Nephron (organoid): ENCODE data around the gene PPP1CB.

Experiments
- H3K27ac Mint-ChIP-seq, 3 experiments: 2 replicates each; pipeline ENCODE4 v1.8.0; 2020; ENCODE audit warnings: mixed read lengths in 3 of 3, mild to moderate bottlenecking in 2 of 3, moderate library complexity in 1 of 3
- H3K27me3 Mint-ChIP-seq: 2 replicates; pipeline ENCODE4 v1.8.0; 2021; ENCODE audit warnings: low read depth, mild to moderate bottlenecking, moderate library complexity, mixed read lengths
- H3K36me3 Mint-ChIP-seq: 2 replicates; pipeline ENCODE4 v1.8.0; 2020; ENCODE audit warnings: low read depth, mixed read lengths
- H3K4me1 Mint-ChIP-seq: 2 replicates; pipeline ENCODE4 v1.8.0; 2020; ENCODE audit warnings: mixed read lengths
- H3K4me3 Mint-ChIP-seq, 3 experiments: 2 replicates each; pipeline ENCODE4 v1.8.0; 2020; ENCODE audit warnings: mild to moderate bottlenecking in 3 of 3, mixed read lengths in 3 of 3, moderate library complexity in 2 of 3
- H3K9me3 Mint-ChIP-seq: 2 replicates; pipeline ENCODE4 v1.8.0; 2020; ENCODE audit warnings: mixed read lengths
- TF ChIP-seq, protein P1 (sequence below), 3 experiments: fragments of 200-600 bp; sonication (generic); IDR thresholded peaks; one replicate each; pipeline ENCODE4 v1.5.0; 2021; ENCODE audit warnings: antibody characterized with exemption in 3 of 3; ENCODE audit not compliant: unreplicated experiment in 3 of 3

PPP1CB gene

DNA sequence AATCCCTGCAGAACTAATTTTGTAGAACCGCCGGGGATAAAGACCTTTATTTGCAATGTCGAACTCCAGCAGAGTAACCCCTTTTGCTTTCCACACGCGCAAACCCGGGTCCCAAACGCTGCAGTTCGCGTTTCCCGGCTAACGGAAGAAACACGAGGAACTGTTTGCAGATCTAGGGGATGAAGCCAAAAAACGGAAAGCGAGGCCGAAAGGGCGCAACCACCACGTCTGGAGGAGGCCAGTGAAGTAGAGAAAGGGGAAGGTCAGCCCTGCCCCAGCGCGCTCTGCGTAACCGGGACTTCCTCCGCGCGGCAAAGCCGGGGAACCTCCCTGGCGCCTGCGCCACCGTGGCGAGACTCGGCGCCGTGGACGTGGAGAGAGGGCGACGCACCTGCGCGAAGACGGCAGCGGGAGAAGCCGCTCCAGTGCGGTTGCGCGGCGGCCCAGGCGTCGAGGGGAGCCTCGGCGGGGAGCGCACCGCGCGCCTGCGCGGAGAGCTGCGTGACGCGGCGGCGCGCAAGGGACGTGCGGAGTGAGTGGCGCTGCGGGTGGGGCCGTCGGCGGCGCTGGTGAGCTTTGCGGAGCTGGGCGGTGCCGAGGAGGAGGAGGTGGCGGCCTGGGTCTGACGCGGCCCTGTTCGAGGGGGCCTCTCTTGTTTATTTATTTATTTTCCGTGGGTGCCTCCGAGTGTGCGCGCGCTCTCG is at the start of gene PPP1CB:
Gene PPP1CB (plus strand): TSS at position 579 of the 704 bp plus-strand sequence. CDS start 295 bp downstream, outside the sequence.
- Mint-ChIP-seq H3K9me3 (no peaks in the 10 kb centered on the region), H3K36me3 (no peaks in the 10 kb centered on the region), H3K4me1 (peaks cover 53% of the 10 kb centered on the region), H3K27ac (peak within 1 kb of the TSS; percentile 98 to 100 (median 99)), H3K4me3 (peak within 1 kb of the TSS; percentile 94 to 98 (median 95)), H3K27me3 (no peaks in the 10 kb centered on the region)
- TF ChIP-seq, protein P1, sequence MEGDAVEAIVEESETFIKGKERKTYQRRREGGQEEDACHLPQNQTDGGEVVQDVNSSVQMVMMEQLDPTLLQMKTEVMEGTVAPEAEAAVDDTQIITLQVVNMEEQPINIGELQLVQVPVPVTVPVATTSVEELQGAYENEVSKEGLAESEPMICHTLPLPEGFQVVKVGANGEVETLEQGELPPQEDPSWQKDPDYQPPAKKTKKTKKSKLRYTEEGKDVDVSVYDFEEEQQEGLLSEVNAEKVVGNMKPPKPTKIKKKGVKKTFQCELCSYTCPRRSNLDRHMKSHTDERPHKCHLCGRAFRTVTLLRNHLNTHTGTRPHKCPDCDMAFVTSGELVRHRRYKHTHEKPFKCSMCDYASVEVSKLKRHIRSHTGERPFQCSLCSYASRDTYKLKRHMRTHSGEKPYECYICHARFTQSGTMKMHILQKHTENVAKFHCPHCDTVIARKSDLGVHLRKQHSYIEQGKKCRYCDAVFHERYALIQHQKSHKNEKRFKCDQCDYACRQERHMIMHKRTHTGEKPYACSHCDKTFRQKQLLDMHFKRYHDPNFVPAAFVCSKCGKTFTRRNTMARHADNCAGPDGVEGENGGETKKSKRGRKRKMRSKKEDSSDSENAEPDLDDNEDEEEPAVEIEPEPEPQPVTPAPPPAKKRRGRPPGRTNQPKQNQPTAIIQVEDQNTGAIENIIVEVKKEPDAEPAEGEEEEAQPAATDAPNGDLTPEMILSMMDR (IDR thresholded peaks at IDR 0.05; ENCODE audit: unreplicated experiment in 3 of 3), result peak in 1 of 3 experiments; percentile 36

DNA sequence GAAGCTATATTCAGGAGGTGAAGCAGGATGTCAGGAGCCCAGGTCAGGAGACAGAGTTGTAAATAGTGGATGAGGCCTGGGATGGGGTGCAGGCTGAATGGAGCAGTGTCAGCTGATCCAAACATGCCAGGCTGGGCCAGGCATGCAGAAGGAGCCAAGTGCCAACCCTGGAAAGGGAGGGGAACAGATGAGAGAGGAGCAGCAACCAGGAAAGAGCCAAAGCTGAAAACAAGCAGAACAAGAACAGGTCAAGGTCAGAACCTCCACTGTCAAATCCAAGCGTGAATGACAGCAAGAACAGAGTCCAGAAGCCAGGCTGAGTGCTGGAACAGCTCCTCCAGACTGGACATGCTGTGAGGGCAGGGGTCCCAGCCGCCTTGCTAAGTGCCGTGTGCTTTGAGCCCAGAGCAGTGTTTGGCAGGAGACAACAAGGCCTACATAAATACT is 49.2 kb upstream of the PPP1CB start:
- H3K9me3 Mint-ChIP-seq, result peaks cover 17% of the 10 kb centered on the region
- H3K36me3 Mint-ChIP-seq, result no peaks in the 10 kb centered on the region
- peak overlapping the region in 1 of 3 experiments; percentile 9 for H3K27ac Mint-ChIP-seq
- TF ChIP-seq, protein P1 (IDR thresholded peaks at IDR 0.05; ENCODE audit: unreplicated experiment in 3 of 3), result no peak
- H3K27me3 Mint-ChIP-seq, result peaks cover 3% of the 10 kb centered on the region
- peaks cover 13% of the 10 kb centered on the region for H3K4me1 Mint-ChIP-seq
- H3K4me3 Mint-ChIP-seq, result no peak overlapping the region

DNA sequence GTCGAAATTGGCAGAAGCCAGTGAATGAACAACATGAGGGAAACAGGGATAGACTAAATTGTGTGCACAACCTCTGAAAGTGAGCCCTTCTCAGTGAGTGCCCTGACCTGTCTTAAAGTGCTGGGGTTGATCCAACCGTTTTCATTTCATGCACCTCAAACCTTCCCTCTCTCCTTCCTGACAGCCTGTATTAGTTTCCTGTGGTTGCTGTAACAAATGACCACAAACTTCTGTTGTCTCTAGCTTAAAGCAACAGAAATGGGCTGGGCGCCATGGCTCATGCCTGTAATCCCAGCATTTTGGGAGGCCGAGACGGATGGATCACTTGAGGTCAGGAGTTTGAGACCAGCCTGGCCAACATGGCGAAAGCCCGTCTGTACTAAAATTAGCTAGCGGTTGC is 48.8 kb upstream of the PPP1CB start:
- Mint-ChIP-seq H3K27me3 (peaks cover 3% of the 10 kb centered on the region), H3K4me3 (no peak overlapping the region), H3K9me3 (peaks cover 19% of the 10 kb centered on the region)

DNA sequence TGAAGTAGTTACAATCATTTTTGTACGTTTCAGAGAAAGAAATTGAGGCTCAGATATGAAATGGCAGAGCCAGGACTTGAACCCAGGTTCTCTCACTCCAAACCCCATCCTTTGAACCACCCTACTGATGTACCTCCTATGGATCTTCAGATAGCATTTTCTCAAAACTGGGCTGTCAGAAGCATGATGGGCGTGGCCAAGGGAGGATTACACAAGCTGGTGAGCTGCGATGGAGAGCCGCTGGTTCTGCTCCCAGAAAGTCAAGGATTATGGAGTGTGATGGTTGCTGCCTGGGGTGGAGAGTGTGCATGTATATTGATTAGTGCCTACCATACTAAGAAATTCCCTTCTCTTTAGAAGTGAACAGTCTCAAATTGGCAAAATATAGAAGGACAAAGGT is 47.0 kb upstream of the PPP1CB start:
- Mint-ChIP-seq H3K9me3 (peaks cover 21% of the 10 kb centered on the region), H3K36me3 (no peaks in the 10 kb centered on the region)
- TF ChIP-seq, protein P1 (IDR thresholded peaks at IDR 0.05; ENCODE audit: unreplicated experiment in 3 of 3), result no peak

More for the DNA sequence above, 48.8 kb upstream of the PPP1CB start:
- Mint-ChIP-seq H3K27ac (no peak overlapping the region), H3K4me1 (peaks cover 17% of the 10 kb centered on the region), H3K36me3 (no peaks in the 10 kb centered on the region)
- TF ChIP-seq, protein P1 (IDR thresholded peaks at IDR 0.05; ENCODE audit: unreplicated experiment in 3 of 3), result no peak

DNA sequence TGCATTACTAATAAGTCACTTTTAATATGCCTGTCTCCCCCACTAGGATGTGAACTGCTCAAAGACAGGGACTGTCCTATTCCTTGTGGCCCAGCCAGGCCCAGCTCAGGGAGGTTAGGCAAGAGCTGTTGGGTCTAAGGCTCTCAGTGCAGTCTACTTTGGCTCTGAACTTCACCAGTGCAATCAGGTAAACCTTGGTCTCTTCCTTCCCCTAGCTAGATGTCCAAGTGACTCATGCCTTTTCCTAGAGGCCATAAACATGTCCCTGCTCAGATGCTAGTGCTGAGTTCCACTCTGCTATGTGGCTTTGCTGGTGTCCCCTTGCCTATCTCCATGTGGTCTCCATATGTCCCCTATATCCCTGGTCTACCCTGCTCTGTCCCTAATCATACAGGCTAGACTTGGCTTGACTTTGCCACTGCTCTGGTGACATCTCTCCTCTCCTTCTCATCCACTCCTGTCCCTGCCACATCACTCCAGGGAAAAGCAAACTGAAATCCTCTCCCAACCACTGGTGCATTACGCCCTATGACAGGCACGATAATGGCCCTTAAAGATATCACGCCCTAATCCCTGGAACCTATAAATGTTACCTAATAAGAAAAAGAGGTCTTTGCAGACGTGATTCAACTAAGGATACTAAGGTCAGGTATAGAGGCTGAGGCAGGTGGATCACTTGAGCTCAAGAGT is 45.7 kb upstream of the PPP1CB start:
- peak overlapping the region in 1 of 3 experiments; percentile 14 for H3K27ac Mint-ChIP-seq
- peaks cover 4% of the 10 kb centered on the region for H3K27me3 Mint-ChIP-seq
- no peaks in the 10 kb centered on the region for H3K36me3 Mint-ChIP-seq
- peaks cover 21% of the 10 kb centered on the region for H3K9me3 Mint-ChIP-seq
- H3K4me3 Mint-ChIP-seq, result no peak overlapping the region
- TF ChIP-seq, protein P1 (IDR thresholded peaks at IDR 0.05; ENCODE audit: unreplicated experiment in 3 of 3), result no peak
- peaks cover 31% of the 10 kb centered on the region for H3K4me1 Mint-ChIP-seq

More for the DNA sequence above, 47.0 kb upstream of the PPP1CB start:
- Mint-ChIP-seq H3K4me3 (no peak overlapping the region), H3K27me3 (peaks cover 3% of the 10 kb centered on the region), H3K27ac (no peak overlapping the region), H3K4me1 (peaks cover 26% of the 10 kb centered on the region)
